Heart right ventricle (tissue), 16 donors: Measurements from ENCODE around the gene SLC37A2. TPM values are rescaled to one million over a fixed set of nuclear protein-coding genes. Genes with fewer than 3 reads are reported as not detected.
A peak's percentile ranks its signal among the peaks of the same experiment; 100 is the strongest.

Experiments
- ATAC-seq, 8 donors: fragments of 200-7000 bp; cut with Tn5 transposase; one replicate each; pipeline ENCODE4 v1.9.1; 2020; ENCODE audit warnings: mild to moderate bottlenecking in 8 of 8, moderate library complexity in 8 of 8, moderate number of reproducible peaks in 1 of 8
- DNase-seq, 2 donors: peaks; one replicate each; pipeline ENCODE4 v3.0.0-alpha.2; 2020
- H3K27ac ChIP-seq, 10 donors: fragments of 200-600 bp; sonication (generic) in 2 of 10; one replicate each; pipeline versions ENCODE4 v1.5.0 to v1.8.0; 2020 to 2022; ENCODE audit warnings: mild to moderate bottlenecking in 3 of 10
- H3K27me3 ChIP-seq, 7 donors: fragments of 200-600 bp; one replicate each; pipeline ENCODE4 v1.8.0; 2021 to 2022; ENCODE audit warnings: mild to moderate bottlenecking in 2 of 7
- H3K36me3 ChIP-seq, 9 donors: fragments of 200-600 bp; sonication (generic) in 1 of 9; one replicate each; pipeline versions ENCODE4 v1.5.0 to v1.8.0; 2020 to 2022; ENCODE audit warnings: mild to moderate bottlenecking in 2 of 9
- H3K4me1 ChIP-seq, 9 donors: fragments of 200-600 bp; sonication (generic) in 1 of 9; one replicate each; pipeline versions ENCODE4 v1.5.0 to v1.8.0; 2020 to 2022; ENCODE audit warnings: mild to moderate bottlenecking in 4 of 9
- H3K4me3 ChIP-seq, 10 donors: fragments of 200-600 bp; sonication (generic) in 2 of 10; one replicate each; pipeline versions ENCODE4 v1.5.0 to v1.8.0; 2020 to 2022; ENCODE audit warnings: mild to moderate bottlenecking in 7 of 10, moderate library complexity in 2 of 10
- H3K9me3 ChIP-seq, 11 donors: fragments of 200-600 bp in 10 of 11; sonication (generic) in 2 of 11; one replicate each; pipeline versions ENCODE4 v1.5.0 to v1.8.0; 2013 to 2022; ENCODE audit warnings: mild to moderate bottlenecking in 2 of 11, control low read depth in 1 of 11, moderate library complexity in 1 of 11
- CTCF ChIP-seq, 9 donors: fragments of 200-600 bp; sonication (generic) in 2 of 9; IDR thresholded peaks; one replicate each; pipeline versions ENCODE4 v1.5.0 to v1.8.0; 2021 to 2022; ENCODE audit warnings: antibody characterized with exemption in 9 of 9, mild to moderate bottlenecking in 5 of 9, moderate library complexity in 1 of 9
- WGBS, 2 donors: extraction: QIAGEN DNeasy Blood & Tissue Kit; methylation state at CpG; one replicate each; pipeline ENCODE4 v1.1.7; 2013; ENCODE audit warnings: inconsistent platforms in 1 of 2; 5-methylcytosine and 5-hydroxymethylcytosine counted together
- intact Hi-C, 10 donors: fragments of 100-400 bp; cut with DNase I; formaldehyde crosslinking; loops; one replicate each; pipeline versions ENCODE4 v1.11.1 to v1.14.2; 2022
- polyA plus RNA-seq, 2 donors: library from polyadenylated mRNA; stranded (reverse); fragments of 200-250 nt; gene quantifications; one replicate each; pipeline ENCODE4 v1.2.3, GENCODE V29; 2013
- total RNA-seq, 10 donors: library from RNA; stranded (reverse); fragmentation: NEBNext Ultra II Directional in 3 of 10; extraction: Animal tissue kit (Norgen Biotek cat#: 25700) in 3 of 10; gene quantifications; one replicate each; pipeline versions ENCODE4 v1.2.1 to v1.2.4, GENCODE V29; 2021 to 2023
- donor health status: Arrhythmogenic right ventricular cardiomyopathy.
- donor health status: ischemic (EF 13 %, LVEDD 7.1; RV severe dilation, severe dysfunction).
- donor health status: healthy with polysubstance abuse.
- donor health status: DM: no; HTN: yes; CAD: no.
- donor health status: DM: no; HTN: no; CAD: no.
- donor health status: ischemic (EF 25% LVEDD 6.9; RV normal size, moderate dysfunction).
- donor health status: ischemic (EF 25% LVEDD 5.7; RV mildly dilated, moderate dysfunction).
- donor health status: healthy.
- donor health status: DM: yes; HTN: yes; CAD: no.
- donor health status: Ischemic cardiomyopathy.
- donor health status: ischemic (EF 35%, LVEDD 5.7; RV mildly dilated, moderate dysfunction).
- donor health status: nonischemic (EF 11% LVEDD 7.7; RV severe dilation, severe dysfunction).
- donor health status: DM: yes; HTN: yes; CAD: no.
- donor health status: PGD.
- donor health status: ischemic (EF 29% LVEDD 5.4; RV normal size, mild dysfunction).
- donor health status: nonischemic (EF 23%, LVEDD 6.1; RV moderate dilation, normal function).

The SLC37A2 gene
- total and polyA plus RNA-seq, 12 donors: 0.74 to 10.5 (median 1.3) TPM

- intact Hi-C loops: no loop called here
- Histone ChIP-seq H3K27me3 (no peaks in the 10 kb centered on the region), H3K4me3 (no peak overlapping the region), H3K36me3 (peaks cover 0 to 25% (median 0%) of the 10 kb centered on the region in 9 donors), H3K4me1 (peaks cover 0 to 9% (median 7%) of the 10 kb centered on the region in 9 donors), H3K27ac (no peak overlapping the region), H3K9me3 (no peaks in the 10 kb centered on the region)
- WGBS, 2 donors: 96 to 98% methylated on average over 1 of the region's 1 CpG
- no peak for TF ChIP-seq CTCF (IDR thresholded peaks at IDR 0.05)
- DNase-seq (no peak), ATAC-seq (no peak)
Observed at GRCh38 chr11:125105926-125106325, 42.8 kb downstream of the SLC37A2 start.

GRCh38 chr11:125108469-125108868 lies 45.4 kb downstream of the SLC37A2 start:
- Histone ChIP-seq H3K36me3 (peaks cover 0 to 8% (median 0%) of the 10 kb centered on the region in 9 donors), H3K4me1 (peaks cover 0 to 15% (median 9%) of the 10 kb centered on the region in 9 donors), H3K9me3 (no peaks in the 10 kb centered on the region), H3K4me3 (no peak overlapping the region), H3K27me3 (no peaks in the 10 kb centered on the region), H3K27ac (no peak overlapping the region)
- no peak for TF ChIP-seq CTCF (IDR thresholded peaks at IDR 0.05)
- intact Hi-C loops: no loop called here
- 73% methylated on average over 3 of the region's 3 CpGs for WGBS, 2 donors
- ATAC-seq: no peak
- no peak for DNase-seq

- ATAC-seq (no peak), DNase-seq (no peak)
- WGBS, 2 donors: 52 to 57% methylated on average over 4 of the region's 4 CpGs
- TF ChIP-seq CTCF (IDR thresholded peaks at IDR 0.05): no peak
- H3K27me3 ChIP-seq: no peaks in the 10 kb centered on the region
- intact Hi-C loops: loop anchor here in 1 of 10 donors (10.0 kb wide), 1 partner anchor 156 kb away; the partner anchor contains the start of gene CCDC15
- H3K9me3 ChIP-seq: no peaks in the 10 kb centered on the region
- peak overlapping the region in 9 of 10 donors; percentile 64 to 93 (median 75) for H3K4me3 ChIP-seq
- H3K27ac ChIP-seq: no peak overlapping the region
- peaks cover 0 to 15% (median 9%) of the 10 kb centered on the region in 9 donors for H3K4me1 ChIP-seq
- peaks cover 0 to 8% (median 0%) of the 10 kb centered on the region in 9 donors for H3K36me3 ChIP-seq
Observed at GRCh38 chr11:125110506-125110905, 47.4 kb downstream of the SLC37A2 start.

- 0 to 1% methylated on average over 9 of the region's 9 CpGs for WGBS, 2 donors
- no peaks in the 10 kb centered on the region for H3K9me3 ChIP-seq
Observed at GRCh38 chr11:125111001-125111342, 47.9 kb downstream of the SLC37A2 start.

More at GRCh38 chr11:125111001-125111342, 47.9 kb downstream of the SLC37A2 start:
- no peaks in the 10 kb centered on the region for H3K27me3 ChIP-seq
- peaks cover 0 to 8% (median 0%) of the 10 kb centered on the region in 9 donors for H3K36me3 ChIP-seq
- no peak for DNase-seq
- intact Hi-C loops: loop anchor here in 1 of 10 donors (10.0 kb wide), 1 partner anchor 156 kb away; the partner anchor contains the start of gene CCDC15
- ATAC-seq: peak in 1 of 8 donors; percentile 23
- no peak for TF ChIP-seq CTCF (IDR thresholded peaks at IDR 0.05)
- H3K27ac ChIP-seq: peak overlapping the region in 9 of 10 donors; percentile 47 to 80 (median 74)
- peaks cover 0 to 15% (median 9%) of the 10 kb centered on the region in 9 donors for H3K4me1 ChIP-seq
- H3K4me3 ChIP-seq: peak overlapping the region; percentile 64 to 93 (median 76)
